NCI-H1092 treated with DMSO at 0.1 percent for 48 hours (cell line): ENCODE measurements around the gene RRP9.

Experiments
- DNase-seq: peaks from one replicate; lab custom pipeline; 2025; lab: John Stamatoyannopoulos, UW

Gene RRP9

GRCh38 chr3:51971350-51971749, 29.6 kb upstream of the RRP9 start:
- DNase-seq: no peak

- DNase-seq: no peak
Measured at GRCh38 chr3:51970606-51971300, 29.0 kb upstream of the RRP9 start.

DNA sequence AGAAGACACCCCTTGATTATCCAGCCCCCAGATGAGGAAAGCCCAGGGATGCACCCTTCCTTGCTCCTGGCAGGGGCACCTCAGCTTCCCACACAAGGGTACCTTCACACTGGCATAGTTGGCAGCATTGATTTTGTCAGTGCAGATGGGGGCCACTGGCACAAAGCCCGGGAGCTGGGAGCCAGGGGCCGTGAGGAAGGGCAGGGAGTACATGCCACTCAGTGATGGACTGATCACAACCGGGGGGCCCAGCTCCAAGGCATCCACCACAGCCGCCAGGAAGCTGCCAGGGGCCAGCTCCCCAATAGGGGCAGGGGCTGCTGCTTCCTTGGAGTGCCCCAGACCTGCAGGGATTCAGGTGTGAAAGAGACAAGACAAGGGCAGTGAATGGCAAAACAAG, 28.1 kb upstream of the RRP9 start:
- no peak for DNase-seq

DNA sequence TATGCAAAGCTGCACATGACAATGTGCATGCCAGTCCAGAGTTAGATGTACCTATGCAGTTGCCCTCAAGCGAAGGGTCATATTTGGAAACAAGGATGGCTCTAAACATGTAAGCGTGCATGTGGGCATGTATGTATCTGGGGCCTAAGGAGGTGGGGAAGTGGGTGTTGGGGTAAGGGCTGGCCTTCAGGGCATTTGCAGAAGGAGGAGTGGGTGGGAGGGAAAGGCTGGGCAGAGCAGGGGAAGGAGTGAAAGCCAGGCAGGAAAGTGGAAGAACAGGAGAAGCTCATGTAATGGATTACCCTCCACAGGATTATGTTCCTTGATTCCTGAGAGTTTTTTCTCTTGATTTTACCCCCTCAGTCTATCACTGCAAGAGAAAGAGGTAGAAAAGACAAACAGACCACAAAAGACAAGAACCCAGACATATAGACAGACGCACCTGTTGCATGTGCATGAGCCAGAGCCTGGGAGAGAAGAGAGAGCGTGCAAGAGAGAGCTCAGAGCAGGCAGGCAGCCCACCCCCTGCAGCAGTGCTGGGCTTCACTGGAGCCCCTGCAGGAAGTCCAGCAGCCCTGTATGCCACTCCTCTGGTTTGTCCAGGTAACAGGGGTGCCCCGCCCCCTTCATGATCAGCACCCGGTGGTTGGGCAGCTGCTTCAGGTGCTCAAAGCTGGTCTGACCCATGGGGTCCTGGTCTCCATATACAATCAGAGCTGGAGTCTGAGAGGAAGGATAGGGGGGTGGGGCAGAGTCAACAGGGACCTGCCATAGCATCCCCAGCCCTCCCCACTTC, 27.4 kb upstream of the RRP9 start:
- DNase-seq: no peak

GRCh38 chr3:51968170-51968775, 26.6 kb upstream of the RRP9 start:
- peak; percentile 29 for DNase-seq

GRCh38 chr3:51967384-51968169, 25.9 kb upstream of the RRP9 start, which contains the start of gene PCBP4:
Gene PCBP4, minus strand, starts transcription at chr3:51967454. Its CDS starts 6,214 bp downstream, at chr3:51961240.
- no peak for DNase-seq

DNA sequence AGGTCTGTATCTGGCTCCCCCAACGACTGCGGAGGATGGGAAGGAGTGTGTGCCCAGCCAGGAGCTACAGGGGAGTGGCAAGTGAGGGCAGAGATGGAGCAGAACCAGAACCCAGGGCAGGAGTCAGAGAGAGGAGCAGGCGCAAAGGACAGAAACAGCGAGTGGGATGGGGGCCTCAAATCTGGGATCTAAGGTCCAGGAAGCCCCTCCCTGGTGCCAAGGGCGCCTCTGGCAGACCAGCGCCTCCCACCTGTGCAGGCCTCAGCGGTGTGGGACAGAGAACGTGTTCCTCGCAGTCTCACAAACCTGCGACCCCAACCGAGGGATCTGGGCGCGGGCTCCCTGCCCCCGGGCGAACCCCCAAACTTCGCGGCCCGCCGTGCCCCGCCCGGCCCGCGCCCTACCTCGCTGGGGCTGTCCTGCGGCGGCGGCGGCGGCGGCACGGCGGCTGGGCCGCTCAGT, 25.2 kb upstream of the RRP9 start:
- no peak for DNase-seq

GRCh38 chr3:51966486-51966885, 24.8 kb upstream of the RRP9 start:
- DNase-seq: no peak

DNA sequence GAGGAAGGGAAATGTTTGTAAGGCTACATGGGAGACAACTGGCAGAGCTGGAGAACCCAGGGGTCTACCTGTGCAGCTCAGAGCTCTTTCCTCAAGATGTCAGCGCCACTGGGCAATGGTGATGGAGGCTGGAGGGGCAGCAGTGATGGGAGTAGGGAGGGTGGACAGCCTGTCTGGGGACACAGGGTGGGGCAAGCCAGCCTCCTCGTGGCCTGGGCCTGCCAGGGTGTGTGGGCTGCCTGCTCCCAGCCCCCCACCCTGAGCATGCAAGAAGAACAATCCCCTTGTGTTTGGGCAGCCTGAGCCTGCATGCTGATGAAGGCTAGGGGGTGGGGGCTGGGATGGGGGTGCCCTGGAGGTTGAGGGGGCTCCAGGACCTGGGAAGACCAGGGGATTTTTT, 24.3 kb upstream of the RRP9 start:
- DNase-seq: no peak

- DNase-seq: no peak
Measured at GRCh38 chr3:51964521-51964920, 22.8 kb upstream of the RRP9 start.

GRCh38 chr3:51963951-51964451, 22.3 kb upstream of the RRP9 start:
- peak; percentile 63 for DNase-seq

DNA sequence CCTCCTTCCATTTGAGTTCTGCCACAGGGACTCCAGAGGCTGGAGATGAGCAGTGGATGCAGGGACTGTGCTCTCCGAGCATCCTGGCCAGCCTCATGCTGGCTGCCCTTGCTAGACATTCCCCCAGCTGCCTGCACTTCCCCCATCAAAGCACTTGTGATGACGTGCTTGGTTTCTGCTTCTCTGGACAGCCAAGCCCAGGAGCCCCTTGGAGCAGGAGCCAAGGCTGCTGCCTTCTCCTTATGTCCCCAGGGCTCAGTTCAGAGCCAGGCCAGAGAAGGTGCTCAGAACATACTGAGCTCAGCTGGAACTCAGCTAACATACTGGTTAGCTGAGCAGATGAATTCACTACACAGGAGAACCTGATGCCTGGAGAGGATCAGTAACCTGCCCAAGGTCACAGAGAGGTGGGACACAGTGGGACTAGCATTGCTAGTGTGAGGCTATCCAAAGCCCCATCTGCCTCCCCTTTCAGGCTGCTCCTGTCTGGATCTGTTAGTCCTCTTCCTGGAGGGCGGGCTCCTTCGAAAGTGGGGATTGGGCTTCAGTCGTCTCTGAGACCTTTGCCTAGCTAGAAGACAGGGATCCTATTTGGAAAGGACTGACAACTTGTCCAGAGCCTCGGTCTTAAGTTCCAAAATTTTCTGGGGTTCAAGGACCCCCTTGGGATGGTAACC, 21.3 kb upstream of the RRP9 start:
- no peak for DNase-seq

GRCh38 chr3:51961602-51962569, 20.2 kb upstream of the RRP9 start:
- DNase-seq: no peak

DNA sequence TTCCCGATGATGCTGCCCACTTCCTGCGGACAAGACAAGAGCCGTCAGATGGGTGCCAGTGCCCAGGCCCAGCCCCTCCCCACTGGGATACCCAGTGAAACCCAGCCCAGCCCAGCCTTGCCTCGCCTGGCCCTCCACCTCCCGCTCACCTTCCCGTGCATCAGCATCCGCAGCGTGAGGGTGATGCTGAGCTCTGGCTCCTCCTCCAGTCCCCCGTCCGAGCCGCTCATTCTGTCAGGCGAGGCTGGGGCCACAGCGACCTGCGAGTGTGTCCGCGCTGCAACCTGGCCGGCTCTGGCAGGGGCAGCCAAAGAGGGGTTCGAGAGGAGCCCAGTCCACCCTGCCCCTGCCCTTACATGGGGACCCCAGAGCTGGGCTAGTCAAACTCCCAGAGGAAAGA, 19.3 kb upstream of the RRP9 start:
- DNase-seq: no peak

GRCh38 chr3:51960386-51960785, 18.7 kb upstream of the RRP9 start:
- no peak for DNase-seq

DNA sequence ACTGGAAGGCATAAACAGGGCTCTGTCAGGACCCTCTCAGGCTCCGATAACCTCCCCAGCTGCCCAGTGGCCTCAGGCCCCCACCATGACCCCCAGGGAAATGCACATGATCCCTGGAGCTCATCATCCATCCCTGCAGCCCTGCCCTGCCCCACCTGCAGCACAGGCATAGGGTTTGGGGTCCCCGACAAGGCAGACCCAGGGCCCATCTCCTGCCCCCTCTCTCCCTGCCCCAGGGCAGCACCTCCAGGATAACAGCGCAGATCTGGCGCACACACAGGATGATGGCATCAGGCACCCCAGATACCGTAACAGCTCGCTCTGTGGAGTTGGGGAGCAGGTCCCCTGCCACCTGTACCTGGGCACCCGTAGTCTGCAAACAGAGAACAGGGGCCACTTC, 17.9 kb upstream of the RRP9 start:
- DNase-seq: no peak

- no peak for DNase-seq
Measured at GRCh38 chr3:51958603-51959521, 17.2 kb upstream of the RRP9 start.

- no peak for DNase-seq
Measured at GRCh38 chr3:51957520-51958205, 16.0 kb upstream of the RRP9 start.
